Endothelial cell (in vitro differentiated cells): ENCODE measurements around the gene FOXP2. TPM values are rescaled to one million over a fixed set of nuclear protein-coding genes. Genes with fewer than 3 reads are reported as not detected.

Experiments used
- DNase-seq: peaks from one replicate; pipeline ENCODE4 v3.0.0; 2021; ENCODE audit warnings: low spot score
- H3K27ac Mint-ChIP-seq: one replicate; pipeline ENCODE4 v1.8.0; 2021; ENCODE audit warnings: mixed read lengths, inconsistent platforms; ENCODE audit not compliant: unreplicated experiment
- H3K27me3 Mint-ChIP-seq: one replicate; pipeline ENCODE4 v1.8.0; 2021; ENCODE audit warnings: mild to moderate bottlenecking, moderate library complexity, mixed read lengths, inconsistent platforms; ENCODE audit not compliant: unreplicated experiment
- H3K36me3 Mint-ChIP-seq: one replicate; pipeline ENCODE4 v1.8.0; 2021; ENCODE audit warnings: mild to moderate bottlenecking, low read depth, mixed read lengths, inconsistent platforms; ENCODE audit not compliant: unreplicated experiment
- H3K4me1 Mint-ChIP-seq: one replicate; pipeline ENCODE4 v1.8.0; 2021; ENCODE audit warnings: mild to moderate bottlenecking, mixed read lengths, inconsistent platforms; ENCODE audit not compliant: unreplicated experiment
- H3K4me3 Mint-ChIP-seq: one replicate; pipeline ENCODE4 v1.8.0; 2021; ENCODE audit warnings: mild to moderate bottlenecking, mixed read lengths, inconsistent platforms; ENCODE audit not compliant: unreplicated experiment
- H3K9me3 Mint-ChIP-seq: one replicate; pipeline ENCODE4 v1.8.0; 2021; ENCODE audit warnings: mixed read lengths, inconsistent platforms; ENCODE audit not compliant: unreplicated experiment
- CTCF ChIP-seq: fragments of 200-600 bp; sonication (generic); IDR thresholded peaks from one replicate; pipeline ENCODE4 v1.5.0; 2021; ENCODE audit warnings: antibody characterized with exemption; ENCODE audit not compliant: unreplicated experiment
- total RNA-seq: library from RNA; stranded (reverse); fragmentation: NEBNext Ultra II Directional; extraction: Animal tissue kit (Norgen Biotek cat#: 25700); gene quantifications from one replicate; pipeline ENCODE4 v1.2.1, GENCODE V29; 2021; ENCODE audit not compliant: unreplicated experiment

Gene FOXP2
- total RNA-seq, 1 donor from 2014 or later, result 9.1 TPM

GRCh38 chr7:114662002-114662677 is 247.5 kb downstream of the FOXP2 start:
- DNase-seq, result no peak
- peaks cover 14% of the 10 kb centered on the region for H3K4me1 Mint-ChIP-seq
- H3K36me3 Mint-ChIP-seq, result no peaks in the 10 kb centered on the region
- H3K4me3 Mint-ChIP-seq, result no peak overlapping the region
- no peaks in the 10 kb centered on the region for H3K27me3 Mint-ChIP-seq
- H3K9me3 Mint-ChIP-seq, result no peaks in the 10 kb centered on the region
- no peak for TF ChIP-seq CTCF
- H3K27ac Mint-ChIP-seq, result peak overlapping the region; percentile 11

GRCh38 chr7:114663502-114663901 is 248.9 kb downstream of the FOXP2 start:
- no peak for DNase-seq

GRCh38 chr7:114670676-114671075 is 256.1 kb downstream of the FOXP2 start:
- Mint-ChIP-seq H3K36me3 (no peaks in the 10 kb centered on the region), H3K27ac (no peak overlapping the region), H3K27me3 (peaks cover 1% of the 10 kb centered on the region), H3K4me3 (no peak overlapping the region), H3K4me1 (no peaks in the 10 kb centered on the region), H3K9me3 (no peaks in the 10 kb centered on the region)
- no peak for TF ChIP-seq CTCF
- DNase-seq, result no peak

More at GRCh38 chr7:114663502-114663901, 248.9 kb downstream of the FOXP2 start:
- H3K27me3 Mint-ChIP-seq, result no peaks in the 10 kb centered on the region
- no peaks in the 10 kb centered on the region for H3K36me3 Mint-ChIP-seq
- no peak for TF ChIP-seq CTCF
- H3K4me1 Mint-ChIP-seq, result peaks cover 14% of the 10 kb centered on the region
- H3K9me3 Mint-ChIP-seq, result no peaks in the 10 kb centered on the region
- H3K4me3 Mint-ChIP-seq, result no peak overlapping the region
- no peak overlapping the region for H3K27ac Mint-ChIP-seq

- Mint-ChIP-seq H3K36me3 (no peaks in the 10 kb centered on the region), H3K9me3 (no peaks in the 10 kb centered on the region), H3K4me1 (no peaks in the 10 kb centered on the region), H3K4me3 (no peak overlapping the region), H3K27me3 (peaks cover 1% of the 10 kb centered on the region), H3K27ac (no peak overlapping the region)
- DNase-seq, result no peak
- no peak for TF ChIP-seq CTCF
These were observed 257.0 kb downstream of the FOXP2 start for GRCh38 chr7:114671563-114672123.

GRCh38 chr7:114678116-114678515 is 263.5 kb downstream of the FOXP2 start:
- no peak for DNase-seq
- Mint-ChIP-seq H3K4me1 (no peaks in the 10 kb centered on the region), H3K4me3 (no peak overlapping the region), H3K27ac (no peak overlapping the region), H3K36me3 (no peaks in the 10 kb centered on the region), H3K9me3 (no peaks in the 10 kb centered on the region), H3K27me3 (no peaks in the 10 kb centered on the region)
- TF ChIP-seq CTCF, result no peak
